ENCODE results near the gene HSBP1. TPM values are rescaled to one million over a fixed set of nuclear protein-coding genes. Genes with fewer than 3 reads are reported as not detected.

The HSBP1 gene
- total RNA-seq: 25.0 and 38.1 TPM in 2 replicates

DNA sequence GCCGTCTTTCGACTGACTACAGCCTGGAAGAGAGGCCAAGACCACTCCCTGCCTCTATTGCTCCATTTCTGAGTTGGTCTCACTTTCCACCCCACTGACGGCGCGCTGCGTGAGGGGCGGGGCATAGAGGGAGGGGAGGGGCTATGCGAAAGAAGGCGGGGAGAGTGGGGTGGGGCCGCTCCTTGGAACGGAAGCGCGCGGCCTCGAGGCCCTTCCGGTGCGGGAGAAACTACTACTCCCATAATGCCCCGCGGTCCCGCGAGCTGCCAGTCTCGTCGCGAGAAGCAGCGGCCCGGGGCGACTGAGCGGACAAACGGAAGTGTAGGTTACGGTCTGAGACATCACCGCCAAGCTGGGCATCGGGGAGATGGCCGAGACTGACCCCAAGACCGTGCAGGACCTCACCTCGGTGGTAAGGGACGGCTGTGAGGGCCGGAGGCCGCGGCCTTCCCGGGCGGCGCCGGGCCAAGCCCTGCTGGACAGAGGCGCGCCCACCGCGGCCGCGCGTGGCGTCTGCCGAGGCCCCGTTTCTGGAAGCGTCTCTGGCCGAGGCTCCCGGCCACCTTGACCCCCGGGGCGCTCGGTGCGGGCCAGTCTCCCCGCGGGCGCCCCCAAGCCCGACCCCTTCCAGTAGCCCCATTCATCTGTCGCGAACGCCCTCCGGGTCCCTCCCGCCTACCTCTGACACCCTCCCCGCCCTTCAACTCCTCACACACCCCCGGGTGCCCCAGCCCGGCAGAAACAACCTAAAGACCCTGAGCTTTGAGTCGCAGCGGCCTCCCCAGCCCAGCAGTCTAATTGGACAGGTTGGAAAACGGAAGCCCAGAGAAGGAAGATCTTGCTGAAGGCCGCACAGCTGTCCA is at the start of gene HSBP1:
HSBP1 (plus strand) TSS at position 269 of the 863 bp plus-strand sequence; CDS start at position 368, 99 bp downstream.
- no peak for DNase-seq (ENCODE audit: extremely low read depth, low read depth, low spot score)

DNA sequence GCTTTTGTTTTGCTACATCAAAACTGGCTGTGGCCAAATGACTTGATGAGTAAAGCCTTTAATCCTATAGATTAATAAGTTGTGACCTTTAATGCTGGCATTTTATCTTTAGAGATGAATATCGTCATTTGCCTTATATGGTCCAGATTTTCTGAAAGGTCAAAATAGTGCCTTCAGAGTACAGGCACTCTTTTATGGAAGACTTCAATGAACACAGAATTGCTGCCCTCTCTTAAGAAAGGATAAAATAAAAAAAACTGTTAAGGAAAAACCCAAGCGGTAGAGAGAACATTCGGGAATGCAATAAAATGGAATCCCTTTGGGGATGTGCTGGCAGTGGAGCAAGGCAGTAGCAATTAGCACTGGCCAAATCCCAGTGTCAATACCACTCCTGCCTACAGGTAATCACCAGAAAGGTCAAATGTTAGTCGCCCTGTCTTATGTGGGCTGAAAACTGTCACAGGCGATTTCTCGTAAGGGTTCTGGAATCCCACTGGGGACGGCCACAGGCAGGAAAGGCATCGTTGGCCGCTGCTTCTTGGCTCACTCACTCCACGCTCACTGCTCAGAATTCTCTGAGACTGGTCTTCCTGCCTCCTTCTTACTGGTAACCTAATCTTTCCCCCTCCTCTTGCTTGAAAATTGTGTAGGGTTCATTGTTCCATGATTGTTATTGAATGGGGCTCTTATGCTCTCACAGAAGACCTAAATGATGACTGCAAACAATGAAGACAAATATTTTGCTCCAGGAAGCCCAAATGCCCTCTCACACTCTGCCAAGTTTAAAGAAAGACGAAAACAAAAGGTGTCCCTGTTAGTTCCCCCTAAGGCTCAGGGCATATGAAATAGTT is 45.4 kb upstream of the HSBP1 start:
- no peak for DNase-seq (ENCODE audit: extremely low read depth, low read depth, low spot score)

GRCh38 chr16:83762992-83763358 is 44.8 kb upstream of the HSBP1 start:
- no peak for DNase-seq (ENCODE audit: extremely low read depth, low read depth, low spot score)

DNA sequence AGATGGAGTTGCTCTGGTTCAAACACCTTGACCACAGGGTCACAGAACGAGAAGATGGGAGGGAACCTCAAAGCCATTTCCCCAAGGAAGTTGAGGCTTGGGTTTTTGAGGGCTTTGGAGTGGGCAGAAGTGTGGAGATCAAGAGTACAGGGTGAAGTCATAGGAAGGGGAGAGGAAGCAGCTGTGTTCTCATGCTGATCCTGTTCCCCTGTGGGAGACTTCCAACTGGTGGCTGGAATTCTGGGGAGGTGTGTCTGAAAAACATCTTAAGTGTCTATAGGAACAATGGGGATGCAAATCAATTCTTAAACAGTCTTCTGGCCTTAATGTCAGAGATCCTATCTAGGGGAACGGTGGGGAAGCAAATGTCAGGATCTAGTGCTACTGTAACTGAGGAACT is 38.8 kb upstream of the HSBP1 start:
- no peak for DNase-seq (ENCODE audit: extremely low read depth, low read depth, low spot score)

- DNase-seq (ENCODE audit: extremely low read depth, low read depth, low spot score): no peak
Measured at GRCh38 chr16:83769397-83770008, 38.3 kb upstream of the HSBP1 start.

DNA sequence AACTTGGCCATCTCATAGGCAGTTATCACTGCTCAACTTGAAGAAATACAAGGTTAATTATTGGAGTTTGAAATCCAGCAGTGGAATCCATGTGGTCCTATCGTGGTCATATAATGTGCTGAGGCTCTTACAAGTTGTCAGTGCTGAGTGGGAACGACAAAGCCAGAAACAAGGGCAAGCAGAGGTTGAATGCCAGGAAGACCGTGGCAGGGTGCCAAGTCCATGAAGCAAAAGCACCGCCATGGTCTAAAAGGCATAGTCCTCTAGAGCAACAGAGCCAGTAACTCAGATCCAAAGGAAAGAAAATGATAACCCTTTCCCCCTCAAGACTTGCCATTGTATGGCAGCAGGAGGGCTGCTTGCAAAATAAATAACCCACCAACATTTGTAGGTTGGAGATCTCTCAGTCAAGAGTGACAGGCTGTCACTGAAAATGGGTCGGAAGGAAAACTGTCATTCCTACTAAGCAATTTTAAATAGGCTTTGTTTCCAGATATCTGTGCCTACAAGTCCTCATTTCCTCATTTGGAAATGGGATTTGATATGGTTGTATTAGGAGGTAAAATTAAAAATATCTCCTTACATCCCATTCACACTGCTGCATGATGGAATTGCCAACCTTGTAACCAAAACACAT is 36.4 kb upstream of the HSBP1 start:
- DNase-seq (ENCODE audit: extremely low read depth, low read depth, low spot score): no peak

DNA sequence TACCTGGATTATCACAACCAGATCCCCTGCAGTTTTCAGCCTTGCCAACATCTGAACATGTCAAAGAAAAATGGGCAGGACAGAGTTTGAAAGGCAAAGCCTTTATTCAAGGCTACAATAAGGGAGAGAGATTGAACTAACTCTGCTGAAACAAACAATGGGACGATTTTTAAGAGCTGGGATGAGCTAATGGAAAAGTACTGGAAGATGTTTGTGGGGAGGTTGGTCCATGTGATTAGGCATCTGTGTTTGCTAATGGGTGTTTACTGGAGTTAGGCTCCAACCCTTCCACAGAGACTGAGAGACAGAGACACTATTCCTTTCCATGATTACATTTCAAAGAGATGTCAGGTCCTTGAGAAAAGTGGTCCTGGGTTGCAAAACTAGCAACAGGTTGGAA is 35.0 kb upstream of the HSBP1 start:
- DNase-seq (ENCODE audit: extremely low read depth, low read depth, low spot score): no peak

GRCh38 chr16:83774066-83774465 is 33.7 kb upstream of the HSBP1 start:
- DNase-seq (ENCODE audit: extremely low read depth, low read depth, low spot score): no peak

GRCh38 chr16:83776944-83777343 is 30.8 kb upstream of the HSBP1 start:
- no peak for DNase-seq (ENCODE audit: extremely low read depth, low read depth, low spot score)

DNA sequence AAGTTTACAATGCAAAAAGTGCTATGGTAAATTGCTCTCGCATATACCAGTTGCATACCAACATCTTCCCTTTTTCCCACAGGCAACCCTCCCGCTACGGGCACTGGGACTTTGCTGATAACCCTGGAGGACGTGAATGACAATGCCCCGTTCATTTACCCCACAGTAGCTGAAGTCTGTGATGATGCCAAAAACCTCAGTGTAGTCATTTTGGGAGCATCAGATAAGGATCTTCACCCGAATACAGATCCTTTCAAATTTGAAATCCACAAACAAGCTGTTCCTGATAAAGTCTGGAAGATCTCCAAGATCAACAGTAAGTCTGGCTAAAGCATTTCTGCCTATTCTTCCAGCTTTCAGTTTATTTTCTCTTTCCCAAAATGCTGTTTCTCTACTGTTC is 27.9 kb upstream of the HSBP1 start:
- DNase-seq (ENCODE audit: extremely low read depth, low read depth, low spot score): no peak

DNA sequence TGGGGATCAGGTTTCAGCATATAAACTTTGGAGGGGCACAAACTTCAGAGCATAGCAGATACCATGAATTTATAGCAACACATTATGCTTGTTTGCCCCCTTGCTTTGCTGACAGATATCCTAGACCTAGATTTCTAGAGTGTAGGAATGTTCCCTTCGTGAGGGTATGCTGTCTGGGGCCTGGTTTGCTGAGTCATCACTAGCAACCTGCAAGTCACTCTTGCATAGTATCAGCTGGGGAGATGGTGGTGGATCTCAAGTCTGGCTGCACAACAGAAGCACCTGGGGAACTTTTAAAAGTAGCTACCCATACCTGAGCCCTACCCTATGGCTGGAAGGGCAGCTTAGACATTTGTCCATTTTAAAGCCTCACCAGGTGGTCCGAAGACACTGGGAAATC is 22.3 kb upstream of the HSBP1 start:
- no peak for DNase-seq (ENCODE audit: extremely low read depth, low read depth, low spot score)

DNA sequence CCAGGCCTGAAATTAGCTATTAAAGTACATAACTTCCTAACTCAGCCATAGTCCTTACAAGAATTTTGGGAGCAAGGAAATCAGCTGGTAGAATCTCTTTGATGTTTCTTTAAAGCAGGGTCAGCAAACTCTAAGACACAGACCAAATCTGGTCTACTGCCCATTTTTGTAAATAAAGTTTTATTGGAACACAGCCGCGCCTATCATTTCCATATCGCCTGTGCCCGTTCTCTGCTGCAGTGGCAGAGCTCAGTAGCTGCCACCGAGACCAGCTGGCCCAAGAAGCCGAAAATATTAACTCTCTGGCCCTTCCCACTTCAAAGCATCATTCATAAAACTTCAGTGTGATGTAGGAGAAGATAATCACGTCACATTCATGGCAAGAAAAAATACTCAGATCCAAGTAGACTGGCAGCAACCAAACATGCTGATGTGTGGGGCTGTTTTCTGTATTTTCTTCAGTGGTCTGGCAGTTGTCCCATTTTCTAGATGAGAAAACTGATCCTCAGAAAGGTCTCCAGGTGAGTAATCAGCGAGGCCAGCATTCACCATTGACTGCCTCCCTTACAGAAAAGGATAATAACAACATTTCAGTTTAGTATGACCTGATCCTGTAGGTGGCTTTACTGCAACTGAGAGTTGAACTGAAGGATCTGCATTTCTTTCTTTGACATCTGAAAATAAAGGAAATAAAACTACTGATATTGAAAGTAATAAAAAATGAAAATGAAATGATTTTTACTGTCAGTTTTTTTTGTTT is 18.0 kb upstream of the HSBP1 start:
- no peak for DNase-seq (ENCODE audit: extremely low read depth, low read depth, low spot score)

DNA sequence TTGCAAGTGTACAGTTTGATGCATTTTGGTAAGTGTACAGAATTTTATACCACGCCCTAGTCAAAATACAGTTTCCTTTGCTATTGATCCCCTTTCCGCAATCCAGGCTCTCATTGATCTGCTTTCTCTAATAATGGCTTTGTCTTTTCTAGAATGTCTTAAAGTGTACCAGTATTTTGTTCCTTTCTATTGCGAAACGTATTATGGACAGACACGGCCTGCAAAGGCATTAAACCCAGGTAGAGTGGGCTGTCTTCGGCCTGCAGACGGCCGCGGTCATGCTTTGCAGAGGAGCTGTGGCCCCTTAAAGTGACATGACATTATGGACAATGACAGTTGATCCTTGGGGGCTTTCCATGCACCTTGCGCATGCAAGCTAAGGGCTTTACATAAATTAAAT is 15.9 kb upstream of the HSBP1 start:
- no peak for DNase-seq (ENCODE audit: extremely low read depth, low read depth, low spot score)

- no peak for DNase-seq (ENCODE audit: extremely low read depth, low read depth, low spot score)
Measured at GRCh38 chr16:83792391-83792790, 15.4 kb upstream of the HSBP1 start.

DNA sequence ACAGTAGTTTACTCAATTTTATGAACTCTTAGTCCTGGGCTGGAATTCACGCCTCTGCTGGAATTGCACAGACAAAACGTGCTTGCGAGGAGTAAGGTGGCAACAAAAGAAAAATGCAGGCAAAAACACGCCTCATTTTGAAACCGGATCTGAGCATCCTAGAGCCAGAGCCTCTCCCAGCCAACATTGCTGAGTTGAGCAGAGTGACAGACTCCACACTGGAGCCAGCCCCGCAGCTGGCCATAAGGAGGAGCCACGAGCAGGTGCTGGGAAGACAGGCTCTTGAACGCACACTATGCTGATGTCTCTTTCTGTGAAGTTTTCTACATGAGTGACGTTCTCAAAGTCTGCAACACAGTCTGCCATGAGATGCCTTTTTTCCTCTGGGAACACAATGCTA is 14.6 kb upstream of the HSBP1 start:
- DNase-seq (ENCODE audit: extremely low read depth, low read depth, low spot score): no peak

DNA sequence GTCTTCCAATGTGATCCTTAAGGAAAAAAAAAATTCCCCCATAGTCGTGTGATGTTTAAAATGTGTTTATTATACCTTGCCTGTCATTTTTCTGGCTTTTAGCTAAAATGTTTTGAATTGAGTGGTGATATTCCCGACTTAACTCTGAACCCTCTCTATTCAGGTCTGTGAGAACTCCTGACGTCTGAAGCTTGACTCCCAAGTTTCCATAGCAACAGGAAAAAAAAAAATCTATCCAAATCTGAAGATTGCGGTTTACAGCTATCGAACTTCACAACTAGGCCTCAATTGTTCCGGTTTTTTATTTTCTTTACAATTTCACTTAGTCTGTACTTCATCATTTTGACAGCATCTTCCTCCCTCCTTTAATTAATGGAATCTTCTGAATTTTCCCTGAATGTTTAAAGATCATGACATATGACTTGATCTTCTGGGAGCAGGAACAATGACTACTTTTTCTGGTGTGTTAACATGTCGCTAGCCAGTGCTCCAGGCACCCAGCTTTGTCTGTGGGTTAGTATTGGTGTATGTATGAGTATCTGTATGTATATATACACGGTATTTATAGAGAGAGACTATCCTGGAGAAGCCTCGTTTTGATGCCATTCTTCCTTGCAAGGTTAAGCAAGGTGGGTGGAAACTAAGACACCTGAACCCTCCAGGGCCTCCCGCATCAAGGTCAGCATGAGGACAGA is 12.8 kb upstream of the HSBP1 start:
- DNase-seq (ENCODE audit: extremely low read depth, low read depth, low spot score): no peak

GRCh38 chr16:83797013-83797412 is 10.8 kb upstream of the HSBP1 start:
- DNase-seq (ENCODE audit: extremely low read depth, low read depth, low spot score): no peak

- DNase-seq (ENCODE audit: extremely low read depth, low read depth, low spot score): no peak
Measured at GRCh38 chr16:83799336-83799735, 8.4 kb upstream of the HSBP1 start.

DNA sequence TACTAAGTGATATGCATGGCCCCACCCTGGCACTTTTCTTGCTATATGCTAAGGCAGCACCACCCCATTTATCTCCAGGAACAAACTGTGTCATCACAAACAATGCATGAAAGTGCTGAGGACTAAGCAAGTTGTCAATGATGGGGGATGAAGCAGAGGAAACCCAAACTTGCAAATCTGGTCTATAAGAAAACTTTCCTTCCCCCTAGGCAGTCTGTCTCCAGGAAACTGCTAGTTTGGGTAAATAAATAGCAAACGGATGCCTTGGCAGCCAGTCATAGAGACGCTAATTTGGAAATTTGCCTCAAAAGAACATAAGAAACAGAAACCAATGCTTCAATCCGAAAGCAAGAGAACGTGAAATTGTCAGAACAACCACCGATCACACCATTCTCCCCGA is 5.6 kb upstream of the HSBP1 start:
- peak; percentile 62 for DNase-seq (ENCODE audit: extremely low read depth, low read depth, low spot score)
